ENCODE measurements around the gene CD151. TPM values are rescaled to one million over a fixed set of nuclear protein-coding genes. Genes with fewer than 3 reads are reported as not detected.

The CD151 gene
- total RNA-seq, 4 donors from 2014 or later, result 135 to 326 (median 298) TPM

GRCh38 chr11:833849-834311, 1.1 kb downstream of the CD151 start:
- Histone ChIP-seq H3K27ac (peak overlapping the region; percentile 50 to 79 (median 74)), H3K4me1 (peaks cover 47 to 53% of the 10 kb centered on the region in 2 donors), H3K4me3 (replicated peaks in 1 of 3) (peak overlapping the region in 2 of 3 donors; percentile 67 to 77), H3K9me3 (no peaks in the 10 kb centered on the region), H3K36me3 (peaks cover 23 to 27% of the 10 kb centered on the region in 2 donors), H3K27me3 (no peaks in the 10 kb centered on the region)
- TF ChIP-seq POLR2A (IDR thresholded peaks at IDR 0.05), result no peak
- TF ChIP-seq CTCF (IDR thresholded peaks at IDR 0.05), result no peak
- intact Hi-C loops (cut with DNase I), result no loop called here
- no peak for DNase-seq
- WGBS, 2 donors, result 54 to 72% methylated on average over 8 to 9 of the region's 9 CpGs

- TF ChIP-seq POLR2A (IDR thresholded peaks at IDR 0.05) (peak in 1 of 2 donors; percentile 12), CTCF (IDR thresholded peaks at IDR 0.05) (no peak)
- Histone ChIP-seq H3K27ac (peak overlapping the region; percentile 25 to 66 (median 50)), H3K4me1 (peaks cover 39 to 45% of the 10 kb centered on the region in 2 donors), H3K4me3 (replicated peaks in 1 of 3) (peak overlapping the region in 1 of 3 donors; percentile 67), H3K36me3 (peaks cover 30 to 35% of the 10 kb centered on the region in 2 donors), H3K9me3 (no peaks in the 10 kb centered on the region), H3K27me3 (no peaks in the 10 kb centered on the region)
- peak; percentile 55 to 82 for DNase-seq
- intact Hi-C loops (cut with DNase I), result no loop called here
- 36 to 60% methylated on average over 10 to 15 of the region's 31 CpGs for WGBS, 2 donors
Measured at GRCh38 chr11:834371-835316, 1.9 kb downstream of the CD151 start.

GRCh38 chr11:836274-836673, 3.5 kb downstream of the CD151 start:
- peaks cover 33 to 39% of the 10 kb centered on the region in 2 donors for H3K4me1 ChIP-seq

GRCh38 chr11:836700-837099, 3.9 kb downstream of the CD151 start:
- no peaks in the 10 kb centered on the region for H3K27me3 ChIP-seq
- H3K36me3 ChIP-seq, result peaks cover 34 to 40% of the 10 kb centered on the region in 2 donors
- no peak overlapping the region for H3K27ac ChIP-seq
- H3K4me3 ChIP-seq (replicated peaks in 1 of 3), result no peak overlapping the region
- TF ChIP-seq CTCF (IDR thresholded peaks at IDR 0.05), result no peak
- no peak for TF ChIP-seq POLR2A (IDR thresholded peaks at IDR 0.05)
- intact Hi-C loops (cut with DNase I), result no loop called here
- no peaks in the 10 kb centered on the region for H3K9me3 ChIP-seq
- 80 to 89% methylated on average over 3 to 8 of the region's 9 CpGs for WGBS, 2 donors
- H3K4me1 ChIP-seq, result peaks cover 37 to 44% of the 10 kb centered on the region in 2 donors
- DNase-seq, result no peak

More at GRCh38 chr11:836274-836673, 3.5 kb downstream of the CD151 start:
- no peaks in the 10 kb centered on the region for H3K9me3 ChIP-seq
- intact Hi-C loops (cut with DNase I), result no loop called here
- no peak for DNase-seq
- no peak overlapping the region for H3K4me3 ChIP-seq (replicated peaks in 1 of 3)
- no peak overlapping the region for H3K27ac ChIP-seq
- TF ChIP-seq CTCF (IDR thresholded peaks at IDR 0.05) (no peak), POLR2A (IDR thresholded peaks at IDR 0.05) (no peak)
- H3K36me3 ChIP-seq, result peaks cover 34 to 40% of the 10 kb centered on the region in 2 donors
- H3K27me3 ChIP-seq, result no peaks in the 10 kb centered on the region
- 96% methylated on average over 8 of the region's 14 CpGs; no CpG with 5 or more reads in 1 of the 2 donors for WGBS, 2 donors

Data from thyroid gland (tissue), 4 donors.